ENCODE results near the gene COL17A1.

Gene COL17A1

DNA sequence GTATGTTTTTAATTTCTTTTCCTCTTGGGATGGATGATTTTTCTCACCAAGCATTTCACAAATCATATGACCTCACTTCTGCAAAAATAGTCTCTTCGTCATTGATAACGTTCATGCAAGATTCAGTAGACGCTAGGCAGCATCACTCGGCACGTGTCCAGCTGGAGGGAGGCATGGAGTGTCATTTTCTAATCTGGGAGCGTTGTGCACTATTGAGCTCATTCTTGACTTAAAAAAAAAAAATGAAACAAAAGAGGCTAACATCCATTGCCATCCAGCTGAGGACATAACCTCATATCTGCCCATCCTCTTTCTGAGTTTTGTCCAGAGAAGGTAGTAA is 56.2 kb downstream of the COL17A1 start:
- DNase-seq = no peak

DNA sequence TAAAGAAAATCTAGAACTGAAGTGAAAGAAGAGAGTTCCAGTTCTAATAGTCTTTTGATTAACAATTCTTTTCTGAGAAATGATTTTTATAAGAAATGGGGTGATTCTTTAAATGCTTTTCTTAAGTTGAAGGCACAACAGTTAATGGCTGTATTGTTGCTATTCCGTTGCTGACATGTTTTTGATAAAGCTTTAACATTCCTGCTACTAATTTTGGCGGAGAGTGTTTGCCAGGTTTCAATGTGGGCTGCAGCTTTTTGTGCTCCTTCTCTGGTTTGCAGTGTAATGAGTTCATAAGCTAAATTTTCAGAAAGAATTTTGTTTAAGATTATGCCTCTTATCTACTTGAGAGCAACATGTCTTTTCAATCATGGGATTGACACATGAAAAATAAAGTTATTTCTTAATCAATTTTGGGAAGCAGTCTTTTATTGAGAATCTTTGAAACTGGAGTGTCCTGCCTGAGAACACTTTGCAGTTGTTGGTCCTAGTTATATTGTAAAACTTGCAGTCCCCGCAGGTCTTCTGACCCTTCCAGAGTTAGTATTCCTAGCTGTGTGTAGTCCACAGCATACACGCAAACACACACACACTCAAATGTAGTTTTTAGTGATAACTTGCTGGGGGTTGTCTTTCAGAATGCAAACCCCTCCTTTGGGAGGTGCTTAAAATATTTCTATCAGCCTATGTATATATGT is 56.7 kb downstream of the COL17A1 start:
- no peak for DNase-seq

GRCh38 chr10:104028146-104028545 is 57.5 kb downstream of the COL17A1 start:
- DNase-seq = no peak

GRCh38 chr10:104026762-104027161 is 58.9 kb downstream of the COL17A1 start:
- no peak for DNase-seq

DNA sequence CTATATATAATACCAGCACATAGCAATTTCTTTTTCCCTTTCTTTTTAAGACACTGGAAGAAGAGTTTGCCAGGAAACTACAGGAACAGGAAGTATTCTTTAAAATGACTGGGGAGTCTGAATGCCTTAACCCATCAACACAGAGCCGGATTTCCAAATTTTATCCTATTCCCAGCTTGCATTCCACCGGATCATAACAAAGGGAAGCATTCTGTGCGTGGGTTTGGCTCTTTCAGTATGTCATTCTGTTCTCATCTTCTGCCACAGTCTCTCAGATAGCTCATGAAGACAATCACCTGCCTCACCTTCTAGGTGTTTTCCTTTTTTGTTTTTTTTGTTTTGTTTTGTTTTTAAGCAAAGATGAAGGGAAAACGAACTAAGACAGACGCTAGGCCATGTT is 60.2 kb downstream of the COL17A1 start:
- no peak for DNase-seq

GRCh38 chr10:104022026-104022425 is 63.7 kb downstream of the COL17A1 start:
- DNase-seq = no peak

GRCh38 chr10:104021246-104021645 is 64.4 kb downstream of the COL17A1 start:
- no peak for DNase-seq

GRCh38 chr10:104020020-104020419 is 65.7 kb downstream of the COL17A1 start:
- no peak for DNase-seq

DNA sequence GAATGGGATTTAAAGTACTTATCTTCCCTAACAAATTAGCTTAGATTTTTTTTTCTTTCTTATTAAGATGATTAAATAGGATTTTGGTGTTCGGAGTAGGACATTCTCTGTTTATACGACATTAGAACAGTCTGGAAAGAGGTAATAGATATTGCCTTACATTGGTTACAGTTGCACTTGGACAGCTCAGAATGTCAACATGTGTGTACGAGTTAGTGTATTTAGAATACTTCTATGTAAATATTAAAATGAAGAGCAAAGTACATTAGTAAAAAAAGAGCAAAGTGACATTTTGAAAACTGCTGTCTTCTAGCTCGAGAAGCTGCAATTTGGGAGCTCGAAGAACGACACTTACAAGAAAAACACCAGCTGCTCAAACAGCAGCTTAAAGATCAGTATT is 67.2 kb downstream of the COL17A1 start:
- no peak for DNase-seq

- DNase-seq = no peak
Observed at GRCh38 chr10:104016661-104017060, 69.0 kb downstream of the COL17A1 start.

DNA sequence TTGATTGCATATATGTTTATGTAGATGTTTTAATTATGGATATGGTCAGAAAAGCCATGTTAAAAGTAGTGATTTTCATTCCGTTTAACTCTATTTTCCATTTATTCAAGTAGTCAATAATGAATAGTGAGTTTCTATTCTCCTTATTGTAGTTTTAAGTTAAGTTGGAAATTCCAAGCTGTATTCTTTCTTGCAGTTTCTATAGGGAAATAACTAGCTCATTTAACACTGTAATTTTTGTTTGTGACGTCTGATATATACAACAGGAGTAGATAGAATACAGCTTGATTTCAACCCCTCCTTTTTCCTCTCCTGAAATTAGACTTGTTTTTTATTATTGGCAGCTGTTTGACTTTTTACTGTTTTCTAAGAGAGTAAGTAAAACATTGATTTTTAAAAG is 71.5 kb downstream of the COL17A1 start:
- no peak for DNase-seq

DNA sequence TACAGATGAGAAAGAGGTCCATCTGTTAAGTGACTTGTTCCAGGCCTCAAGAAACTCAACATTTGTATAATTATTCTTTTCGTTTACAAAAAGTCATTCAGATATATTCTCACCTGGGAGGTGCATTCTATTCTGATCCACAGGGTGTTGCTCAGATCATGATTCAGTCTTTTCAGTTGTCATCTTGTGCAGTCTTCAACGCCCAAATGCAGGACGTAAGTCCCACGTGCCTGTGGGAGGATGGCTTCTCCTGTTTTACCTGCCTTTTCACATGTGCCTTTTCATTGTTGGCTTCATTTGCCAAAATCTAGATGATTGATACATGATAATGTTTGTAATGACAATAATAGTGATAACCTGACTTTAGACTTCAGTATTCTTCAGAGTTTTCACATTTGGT is 72.2 kb downstream of the COL17A1 start:
- DNase-seq = no peak

- DNase-seq = no peak
Observed at GRCh38 chr10:104011904-104012303, 73.8 kb downstream of the COL17A1 start.

- DNase-seq = no peak
Observed at GRCh38 chr10:104005172-104005863, 80.4 kb downstream of the COL17A1 start.

- no peak for DNase-seq
Observed at GRCh38 chr10:104002911-104003310, 82.8 kb downstream of the COL17A1 start.

- no peak for DNase-seq
Observed at GRCh38 chr10:103998805-103999204, 86.9 kb downstream of the COL17A1 start.

DNA sequence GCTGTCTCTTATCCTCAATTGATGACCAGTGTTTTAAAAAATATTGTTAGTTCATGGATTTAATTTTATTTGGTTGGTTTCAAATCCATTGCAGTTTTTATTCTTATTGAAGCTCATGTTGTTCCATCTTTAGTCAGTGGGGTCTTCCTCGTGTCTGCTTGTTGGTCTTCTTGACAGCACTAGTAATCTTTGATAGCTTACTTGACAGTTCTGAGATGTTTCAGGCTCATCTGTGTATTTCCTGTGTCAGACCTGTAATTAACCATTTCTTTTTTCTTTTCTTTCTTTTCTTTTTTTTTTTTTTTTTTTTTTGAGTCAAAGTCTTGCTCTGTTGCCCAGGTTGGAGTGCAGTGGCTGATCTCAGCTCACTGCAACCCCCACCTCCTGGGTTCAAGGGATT is 90.5 kb downstream of the COL17A1 start:
- no peak for DNase-seq

GRCh38 chr10:103991393-103992128 is 94.1 kb downstream of the COL17A1 start:
- DNase-seq = no peak

DNA sequence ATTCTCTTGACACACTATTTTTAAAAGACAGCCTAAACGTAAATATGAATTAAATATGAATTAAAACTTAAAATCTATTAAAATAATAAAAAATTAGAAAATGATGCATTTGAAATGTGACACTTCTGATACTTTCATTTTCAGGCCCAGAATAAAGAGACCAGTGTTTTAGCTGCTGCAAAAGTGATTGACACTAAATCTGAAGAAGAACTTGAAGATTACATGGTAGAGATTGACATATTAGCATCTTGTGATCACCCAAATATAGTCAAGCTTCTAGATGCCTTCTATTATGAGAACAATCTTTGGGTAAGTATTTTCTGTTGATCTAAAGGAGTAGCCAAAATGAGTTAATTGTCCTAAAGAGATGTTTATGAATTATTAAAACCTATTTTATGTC is 95.1 kb downstream of the COL17A1 start:
- DNase-seq = no peak

- no peak for DNase-seq
Observed at GRCh38 chr10:103990121-103990520, 95.6 kb downstream of the COL17A1 start.

DNA sequence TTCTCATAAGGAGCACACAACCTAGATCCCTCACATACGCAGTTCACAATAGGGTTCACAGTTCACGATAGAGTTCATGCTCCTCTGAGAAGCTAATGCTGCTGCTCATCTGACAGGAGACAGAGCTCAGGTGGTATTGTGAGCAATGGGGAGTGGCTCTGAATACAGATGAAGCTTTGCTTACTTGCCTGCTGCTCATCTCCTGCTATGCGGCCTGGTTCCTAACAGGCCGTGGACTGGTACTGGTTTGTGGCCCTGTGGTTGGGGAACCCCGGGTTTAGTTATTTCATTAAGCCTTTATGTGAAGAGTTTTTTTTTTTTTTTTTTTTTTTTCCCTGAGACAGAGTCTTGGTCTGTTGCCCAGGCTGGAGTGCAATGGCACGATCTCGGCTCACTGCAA is 99.3 kb downstream of the COL17A1 start:
- DNase-seq = no peak

GRCh38 chr10:103985726-103986125 is 100.0 kb downstream of the COL17A1 start:
- DNase-seq = no peak

GRCh38 chr10:103983367-103983911 is 102.2 kb downstream of the COL17A1 start:
- no peak for DNase-seq

GRCh38 chr10:103982639-103983038 is 103.0 kb downstream of the COL17A1 start:
- no peak for DNase-seq

Data from NCI-H1048 (cell line).